HEK293T (cell line): Measurements from ENCODE around the gene PCNA.
"Not testable (repeated sequence)": the region's sequence is repeated elsewhere in the genome, so short reads cannot be mapped to it uniquely, and the experiment has no call there.

Experiments
- CTCF ChIA-PET: fragments of 350-600 bp; formaldehyde crosslinking; extraction: SDS; loops from one replicate; lab custom pipeline; 2021; ENCODE audit warnings: antibody characterized with exemption, inconsistent platforms; lab: Yijun Ruan, JAX
- POLR2A ChIA-PET: fragments of 350-600 bp; formaldehyde crosslinking; extraction: SDS; loops from one replicate; lab custom pipeline; 2020; ENCODE audit warnings: antibody characterized with exemption, inconsistent platforms; lab: Yijun Ruan, JAX
- DNase-seq: peaks from one replicate; pipeline ENCODE4 v3.0.0; 2012; ENCODE audit warnings: mixed read lengths; ENCODE audit errors: extremely low spot score
- ARNT ChIP-seq: fragments of 450-650 bp; IDR thresholded peaks from 2 replicates; pipeline ENCODE4 v1.6.1; 2017; ENCODE audit warnings: mild to moderate bottlenecking
- BHLHE40 ChIP-seq: fragments of 450-650 bp; IDR thresholded peaks from 2 replicates; pipeline ENCODE4 v1.6.1; 2016; ENCODE audit warnings: mild to moderate bottlenecking, moderate library complexity, borderline replicate concordance
- CTBP1 ChIP-seq: fragments of 450-650 bp; IDR thresholded peaks from 2 replicates; pipeline ENCODE4 v1.6.1; 2016; ENCODE audit warnings: borderline replicate concordance
- ELF4 ChIP-seq: fragments of 450-650 bp; IDR thresholded peaks from 2 replicates; pipeline ENCODE4 v1.6.1; 2017; ENCODE audit warnings: antibody characterized with exemption
- FOXA1 ChIP-seq: fragments of 450-650 bp; IDR thresholded peaks from 2 replicates; pipeline ENCODE4 v1.6.1; 2016; ENCODE audit warnings: mild to moderate bottlenecking
- FOXK2 ChIP-seq: fragments of 450-650 bp; IDR thresholded peaks from 2 replicates; pipeline ENCODE4 v1.6.1; 2016; ENCODE audit warnings: mild to moderate bottlenecking
- FOXM1 ChIP-seq: fragments of 450-650 bp; IDR thresholded peaks from 2 replicates; pipeline ENCODE4 v1.6.1; 2017; ENCODE audit warnings: mild to moderate bottlenecking, borderline replicate concordance
- HDGF ChIP-seq: fragments of 450-650 bp; IDR thresholded peaks from 2 replicates; pipeline ENCODE4 v1.6.1; 2017; ENCODE audit warnings: antibody characterized with exemption, borderline replicate concordance
- L3MBTL2 ChIP-seq: fragments of 450-650 bp; conservative IDR thresholded peaks from 2 replicates; pipeline ENCODE4 v1.6.1; 2016; ENCODE audit warnings: mild to moderate bottlenecking
- LEF1 ChIP-seq: fragments of 450-650 bp; IDR thresholded peaks from 2 replicates; pipeline ENCODE4 v1.6.1; 2017; ENCODE audit warnings: mild to moderate bottlenecking, borderline replicate concordance
- NFRKB ChIP-seq: fragments of 450-650 bp; IDR thresholded peaks from 2 replicates; pipeline ENCODE4 v1.6.1; 2016; ENCODE audit warnings: mild to moderate bottlenecking, moderate library complexity
- PKNOX1 ChIP-seq: fragments of 450-650 bp; IDR thresholded peaks from 2 replicates; pipeline ENCODE4 v1.6.1; 2016
- SP1 ChIP-seq: fragments of 450-650 bp; IDR thresholded peaks from 2 replicates; pipeline ENCODE4 v1.6.1; 2017
- SUZ12 ChIP-seq: fragments of 450-650 bp; IDR thresholded peaks from 2 replicates; pipeline ENCODE4 v1.6.1; 2016; ENCODE audit warnings: mild to moderate bottlenecking
- TARDBP ChIP-seq: fragments of 450-650 bp; IDR thresholded peaks from 2 replicates; pipeline ENCODE4 v1.6.1; 2016
- ZNF384 ChIP-seq: fragments of 450-650 bp; IDR thresholded peaks from 2 replicates; pipeline ENCODE4 v1.6.1; 2016

Gene PCNA

DNA sequence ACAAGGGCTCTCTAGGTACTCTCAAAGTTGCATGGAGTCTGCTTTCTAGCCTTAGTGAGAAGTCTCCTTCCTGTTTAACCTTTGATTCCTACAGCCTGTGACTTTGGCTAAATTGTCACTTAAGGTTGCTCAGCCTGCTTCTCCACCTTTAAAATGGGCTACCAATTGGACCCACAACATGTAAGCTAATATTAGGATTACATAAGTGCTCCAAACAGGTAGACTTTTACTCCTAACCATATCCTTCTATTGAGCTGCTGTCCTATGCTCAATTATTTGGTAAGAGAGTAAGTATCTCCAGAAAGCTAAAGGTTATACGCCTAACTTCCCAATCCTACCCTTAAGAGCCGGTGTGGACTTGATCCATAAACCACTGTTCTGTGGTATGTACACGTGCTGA lies 2.9 kb downstream of the PCNA start:
- ChIA-PET POLR2A (interaction anchor here (1.2 kb wide), 1 partner anchor 75 kb away, joined by 3 read pairs; no protein-coding TSS in a partner anchor), CTCF (no interaction called here)
- TF ChIP-seq L3MBTL2 (no peak), SUZ12 (no peak), ZNF384 (no peak), HDGF (no peak), FOXM1 (no peak), NFRKB (no peak), LEF1 (no peak), ELF4 (no peak), ARNT (no peak), FOXK2 (no peak), BHLHE40 (no peak), FOXA1 (no peak), SP1 (no peak), PKNOX1 (no peak), TARDBP (no peak)
- DNase-seq, result no peak

DNA sequence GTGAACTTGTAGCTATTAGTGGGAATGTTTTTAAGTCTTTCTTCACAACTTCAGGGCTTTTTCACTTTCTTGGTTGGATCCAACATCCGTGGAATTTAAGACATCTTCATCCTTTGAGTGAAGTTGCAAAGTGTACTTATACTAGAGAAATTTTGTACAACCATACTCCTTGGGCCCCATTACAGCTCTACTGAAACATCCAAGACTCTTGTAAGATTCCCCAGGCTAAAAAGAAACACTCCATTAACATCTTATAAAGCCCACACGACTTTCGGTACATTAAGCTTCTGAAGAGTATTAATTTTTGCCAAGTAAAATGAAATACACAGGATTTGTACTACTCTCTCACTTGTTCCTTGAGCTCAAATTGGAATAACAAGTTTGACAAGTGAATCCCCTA lies 5.4 kb downstream of the PCNA start:
- ChIA-PET CTCF (interaction anchor here (1.5 kb wide), 1 partner anchor 12 kb away, joined by 5 read pairs; the partner anchor contains the start of gene CDS2), POLR2A (no interaction called here)
- TF ChIP-seq FOXK2 (no peak), LEF1 (no peak), ARNT (no peak), L3MBTL2 (no peak), FOXM1 (no peak)
- DNase-seq, result no peak

- CTCF ChIA-PET, result no interaction called here
- TF ChIP-seq FOXK2 (no peak), BHLHE40 (no peak), ELF4 (no peak), CTBP1 (no peak), L3MBTL2 (no peak), PKNOX1 (no peak), TARDBP (no peak)
- DNase-seq, result no peak
- POLR2A ChIA-PET, result no interaction called here
Measured at GRCh38 chr20:5113615-5113986, 6.2 kb downstream of the PCNA start.

GRCh38 chr20:5109276-5109675 lies 10.5 kb downstream of the PCNA start:
- POLR2A ChIA-PET, result no interaction called here
- CTCF ChIA-PET, result no interaction called here
- TF ChIP-seq NFRKB (no peak), BHLHE40 (no peak), ELF4 (no peak), FOXK2 (no peak), SP1 (no peak), PKNOX1 (no peak), HDGF (no peak), CTBP1 (no peak), FOXM1 (no peak), L3MBTL2 (no peak)
- no peak for DNase-seq

- no peak for DNase-seq
- CTCF ChIA-PET, result no interaction called here
- TF ChIP-seq HDGF (no peak), SP1 (no peak)
- POLR2A ChIA-PET, result no interaction called here
Measured at GRCh38 chr20:5104479-5104878, 15.3 kb downstream of the PCNA start.

DNA sequence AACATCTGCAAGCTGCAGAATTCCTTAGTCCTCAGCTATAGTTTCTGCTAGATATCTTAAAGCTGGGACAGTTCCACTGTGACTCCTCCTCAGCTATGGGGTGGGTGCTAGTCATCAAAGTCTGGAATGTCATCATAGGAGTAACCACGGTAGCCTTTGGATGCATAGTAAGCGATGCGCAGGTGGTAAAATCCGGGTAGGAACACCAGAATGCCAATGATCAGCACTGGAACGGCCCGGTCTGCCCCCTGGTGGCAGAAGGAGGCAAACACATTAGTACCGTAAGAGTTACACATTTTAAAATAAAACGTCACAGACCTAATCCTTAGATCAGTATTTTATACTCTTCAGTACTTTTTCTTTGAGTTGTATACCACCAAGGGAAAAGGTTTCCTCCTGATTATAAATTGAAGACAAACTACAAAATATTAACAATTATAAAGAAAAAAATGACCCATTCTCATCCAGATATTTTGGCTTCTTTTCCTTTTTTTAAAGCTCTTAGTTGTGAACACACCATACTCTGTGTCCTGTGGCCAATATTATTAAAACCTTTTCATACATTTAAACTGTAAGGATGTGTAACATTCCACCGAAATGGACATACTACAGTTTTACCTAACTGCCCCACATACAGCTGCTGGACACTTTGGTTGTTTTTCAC lies 18.9 kb downstream of the PCNA start:
- DNase-seq, result peak; percentile 66
- CTCF ChIA-PET, result interaction anchor here (0.6 to 1.7 kb wide), 10 partner anchors 9 to 339 kb away, joined by 3 to 6 read pairs (median 4); partner anchors contain the start of gene CDS2
- TF ChIP-seq ZNF384 (no peak), BHLHE40 (no peak), HDGF (no peak), FOXK2 (no peak), SUZ12 (no peak), PKNOX1 (no peak), NFRKB (no peak), SP1 (no peak), ELF4 (no peak), LEF1 (no peak), L3MBTL2 (no peak), TARDBP (no peak)
- POLR2A ChIA-PET, result interaction anchor here (1.2 to 1.4 kb wide), 2 partner anchors 11 to 19 kb away, joined by 3 to 4 read pairs; partner anchors contain the start of gene PCNA

GRCh38 chr20:5099909-5100308 lies 19.8 kb downstream of the PCNA start:
- CTCF ChIA-PET, result interaction anchor here (0.8 to 1.4 kb wide), 2 partner anchors 18 to 26 kb away, joined by 3 to 6 read pairs; partner anchors contain the start of gene CDS2
- DNase-seq, POLR2A ChIA-PET: not testable (repeated sequence)

DNA sequence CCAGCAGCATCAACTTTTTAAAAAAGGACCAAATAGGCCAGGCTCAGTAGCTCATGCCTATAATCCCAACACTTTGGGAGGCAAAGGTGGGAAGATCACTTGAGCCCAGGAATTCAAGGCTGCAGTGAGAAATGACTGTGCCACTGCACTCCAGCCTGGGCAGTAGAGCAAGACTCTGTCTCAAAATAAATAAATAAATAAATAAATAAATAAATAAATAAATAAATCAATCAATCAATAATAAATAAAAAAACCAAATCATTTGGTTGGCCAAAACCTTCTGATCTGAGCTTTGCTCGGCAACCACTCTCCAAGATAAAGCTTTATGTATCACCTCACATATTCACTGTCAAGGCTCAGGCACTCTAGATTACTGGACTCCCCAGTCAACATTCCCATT lies 20.7 kb downstream of the PCNA start:
- POLR2A ChIA-PET, DNase-seq: not testable (repeated sequence)
- CTCF ChIA-PET, result interaction anchor here (0.7 kb wide), 1 partner anchor 427 kb away, joined by 3 read pairs; no protein-coding TSS in a partner anchor
